Lower leg skin (tissue), 4 donors: ENCODE measurements around the gene SEMA6B. TPM values are rescaled to one million over a fixed set of nuclear protein-coding genes. Genes with fewer than 3 reads are reported as not detected.

ENCODE experiments used
- DNase-seq, 2 donors: peaks; one replicate each; pipeline ENCODE4 v3.0.0-alpha.2; 2019; ENCODE audit warnings: low spot score in 2 of 2
- H3K4me3 ChIP-seq: fragments of 200-600 bp; sonication (generic); 2 replicates; pipeline ENCODE4 v1.5.1; 2017; ENCODE audit warnings: mild to moderate bottlenecking, low read depth; ENCODE audit not compliant: poor library complexity, severe bottlenecking
- CTCF ChIP-seq, 3 donors: fragments of 450-650 bp; IDR thresholded peaks; one replicate each; pipeline ENCODE4 v1.5.1; 2016; ENCODE audit warnings: antibody characterized with exemption in 3 of 3, mild to moderate bottlenecking in 3 of 3, moderate library complexity in 2 of 3
- POLR2A ChIP-seq, 2 donors: fragments of 450-650 bp; IDR thresholded peaks; one replicate each; pipeline ENCODE4 v1.6.1; 2016 to 2017; ENCODE audit warnings: antibody characterized with exemption in 2 of 2, mild to moderate bottlenecking in 1 of 2, moderate library complexity in 1 of 2
- WGBS, 2 donors: methylation state at CpG; one replicate each; pipeline ENCODE4 v1.1.5; 2018; 5-methylcytosine and 5-hydroxymethylcytosine counted together
- intact Hi-C: fragments of 100-400 bp; cut with DNase I; formaldehyde crosslinking; loops from one replicate; pipeline ENCODE4 v1.15.0; 2023; ENCODE audit warnings: low total_unique reads
- total RNA-seq, 4 donors: library from RNA; depleted of rRNA; stranded (reverse); fragments of >200 nt; gene quantifications; one replicate each; pipeline ENCODE4 v1.1.0, GENCODE V29; 2016

SEMA6B gene
- total RNA-seq, 4 donors from 2014 or later, result 3.3 to 6.0 (median 3.6) TPM

GRCh38 chr19:4550479-4551050, 8.9 kb downstream of the SEMA6B start:
- no peak overlapping the region for H3K4me3 ChIP-seq
- WGBS, 2 donors, result 83 to 89% methylated on average over 26 of the region's 26 CpGs
- DNase-seq, result no peak
- intact Hi-C loops, result no loop called here
- TF ChIP-seq POLR2A (IDR thresholded peaks at IDR 0.05) (no peak), CTCF (IDR thresholded peaks at IDR 0.05) (no peak)

GRCh38 chr19:4550018-4550417, 9.5 kb downstream of the SEMA6B start:
- intact Hi-C loops, result no loop called here
- no peak overlapping the region for H3K4me3 ChIP-seq
- 90 to 93% methylated on average over 18 of the region's 18 CpGs for WGBS, 2 donors
- no peak for DNase-seq
- TF ChIP-seq CTCF (IDR thresholded peaks at IDR 0.05) (no peak), POLR2A (IDR thresholded peaks at IDR 0.05) (no peak)

- TF ChIP-seq POLR2A (IDR thresholded peaks at IDR 0.05) (no peak), CTCF (IDR thresholded peaks at IDR 0.05) (no peak)
- no peak for DNase-seq
- H3K4me3 ChIP-seq, result no peak overlapping the region
- intact Hi-C loops, result no loop called here
- 73 to 79% methylated on average over 8 to 12 of the region's 14 CpGs for WGBS, 2 donors
Measured at GRCh38 chr19:4548238-4548584, 11.3 kb downstream of the SEMA6B start.

DNA sequence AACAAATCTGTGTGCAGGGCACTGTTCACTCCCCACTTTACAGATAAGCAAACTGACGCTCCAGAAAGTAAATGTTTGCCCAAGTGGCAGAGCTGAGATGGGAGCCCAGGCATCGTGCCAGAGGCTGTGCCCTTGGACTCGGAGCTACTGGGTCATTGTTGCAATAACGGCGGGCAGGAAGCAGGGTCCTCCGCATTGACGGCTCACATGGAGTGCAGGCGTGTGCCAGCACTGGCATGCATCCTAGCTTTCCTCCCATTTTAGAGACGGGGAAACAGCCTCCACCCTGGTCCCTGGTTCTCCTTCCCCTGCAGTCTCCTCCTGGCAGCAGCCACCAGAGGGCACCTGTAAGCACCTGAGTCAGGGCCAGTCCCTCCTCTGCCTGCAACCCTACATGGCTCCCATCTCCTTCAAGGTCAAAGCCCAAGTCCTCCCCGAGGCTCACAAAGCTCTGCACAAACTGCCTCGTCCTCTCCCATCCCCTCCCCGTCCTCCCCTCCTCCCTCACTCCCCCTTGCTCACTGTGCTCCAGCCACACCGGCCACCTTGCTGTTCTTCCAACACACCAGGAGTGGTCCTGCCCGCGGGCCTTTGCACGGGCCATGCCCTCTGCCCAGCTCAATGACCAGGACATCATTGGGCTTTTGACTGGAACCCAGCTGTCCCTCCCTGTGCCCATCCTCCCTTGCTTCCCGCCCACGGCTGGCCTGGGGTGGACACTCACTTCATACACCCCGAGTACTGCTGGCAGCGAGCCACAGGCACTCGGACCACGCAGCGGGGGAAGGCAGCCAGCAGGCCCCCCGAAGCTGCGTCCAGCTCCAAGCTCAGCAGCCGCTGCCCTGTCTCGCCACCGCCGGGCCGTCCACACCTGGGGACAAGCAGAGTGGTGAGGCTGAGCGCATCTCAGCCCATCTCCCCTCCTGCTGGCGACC, 11.9 kb downstream of the SEMA6B start:
- WGBS, 2 donors, result 67 to 68% methylated on average over 28 to 29 of the region's 32 CpGs
- intact Hi-C loops, result no loop called here
- no peak overlapping the region for H3K4me3 ChIP-seq
- no peak for DNase-seq
- TF ChIP-seq CTCF (IDR thresholded peaks at IDR 0.05), result no peak
- TF ChIP-seq POLR2A (IDR thresholded peaks at IDR 0.05), result no peak

GRCh38 chr19:4543842-4544647, 15.4 kb downstream of the SEMA6B start:
- no peak overlapping the region for H3K4me3 ChIP-seq
- DNase-seq, result no peak
- intact Hi-C loops, result no loop called here
- WGBS, 2 donors, result 92 to 95% methylated on average over 66 to 84 of the region's 87 CpGs
- TF ChIP-seq CTCF (IDR thresholded peaks at IDR 0.05) (no peak), POLR2A (IDR thresholded peaks at IDR 0.05) (no peak)
